ENCODE data around the gene SLC12A4.

Gene SLC12A4

GRCh38 chr16:67928147-67928546 lies 40.3 kb downstream of the SLC12A4 start:
- H3K4me1 ChIP-seq (ENCODE audit: control insufficient read depth, insufficient read depth, low read length): peaks cover 10% of the 10 kb centered on the region
- no peak for DNase-seq (ENCODE audit: low read depth)
- no peak overlapping the region for H3K9ac ChIP-seq (ENCODE audit: low read length)
- no peak overlapping the region for H3K4me3 ChIP-seq (ENCODE audit: low read length)
- H3K27me3 ChIP-seq (replicated peaks; ENCODE audit: control insufficient read depth, insufficient read depth, low read length): no peaks in the 10 kb centered on the region
- peaks cover 35% of the 10 kb centered on the region for H3K36me3 ChIP-seq (ENCODE audit: control insufficient read depth, insufficient read depth, low read length, severe bottlenecking)
- no peaks in the 10 kb centered on the region for H3K9me3 ChIP-seq (ENCODE audit: control insufficient read depth, low read length)

DNA sequence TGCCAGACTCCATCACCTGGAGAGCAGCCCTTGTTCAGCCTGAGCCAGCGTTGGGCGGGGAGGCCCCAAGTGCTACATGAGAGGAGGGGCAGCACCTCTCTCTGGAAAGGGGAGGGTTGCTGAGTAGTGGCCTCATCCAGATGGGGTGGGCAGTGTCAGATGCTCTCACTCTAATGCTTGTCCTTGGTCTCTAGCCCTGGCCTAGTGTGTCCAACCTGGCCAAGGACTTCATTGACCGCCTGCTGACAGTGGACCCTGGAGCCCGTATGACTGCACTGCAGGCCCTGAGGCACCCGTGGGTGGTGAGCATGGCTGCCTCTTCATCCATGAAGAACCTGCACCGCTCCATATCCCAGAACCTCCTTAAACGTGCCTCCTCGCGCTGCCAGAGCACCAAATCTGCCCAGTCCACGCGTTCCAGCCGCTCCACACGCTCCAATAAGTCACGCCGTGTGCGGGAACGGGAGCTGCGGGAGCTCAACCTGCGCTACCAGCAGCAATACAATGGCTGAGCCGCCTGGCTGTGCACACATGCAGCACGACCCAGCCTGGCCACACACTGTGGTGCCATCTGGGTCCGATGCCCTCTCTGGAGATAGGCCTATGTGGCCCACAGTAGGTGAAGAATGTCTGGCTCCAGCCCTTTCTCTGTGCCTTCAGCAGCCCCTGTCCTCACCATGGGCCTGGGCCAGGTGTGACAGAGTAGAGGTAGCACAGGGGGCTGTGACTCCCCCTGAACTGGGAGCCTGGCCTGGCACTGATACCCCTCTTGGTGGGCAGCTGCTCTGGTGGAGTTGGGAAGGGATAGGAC lies 41.1 kb downstream of the SLC12A4 start:
- Histone ChIP-seq H3K4me3 (ENCODE audit: low read length) (no peak overlapping the region), H3K9ac (ENCODE audit: low read length) (no peak overlapping the region), H3K27me3 (replicated peaks; ENCODE audit: control insufficient read depth, insufficient read depth, low read length) (no peaks in the 10 kb centered on the region), H3K4me1 (ENCODE audit: control insufficient read depth, insufficient read depth, low read length) (peaks cover 10% of the 10 kb centered on the region), H3K9me3 (ENCODE audit: control insufficient read depth, low read length) (no peaks in the 10 kb centered on the region), H3K36me3 (ENCODE audit: control insufficient read depth, insufficient read depth, low read length, severe bottlenecking) (peaks cover 35% of the 10 kb centered on the region)
- no peak for DNase-seq (ENCODE audit: low read depth)

DNA sequence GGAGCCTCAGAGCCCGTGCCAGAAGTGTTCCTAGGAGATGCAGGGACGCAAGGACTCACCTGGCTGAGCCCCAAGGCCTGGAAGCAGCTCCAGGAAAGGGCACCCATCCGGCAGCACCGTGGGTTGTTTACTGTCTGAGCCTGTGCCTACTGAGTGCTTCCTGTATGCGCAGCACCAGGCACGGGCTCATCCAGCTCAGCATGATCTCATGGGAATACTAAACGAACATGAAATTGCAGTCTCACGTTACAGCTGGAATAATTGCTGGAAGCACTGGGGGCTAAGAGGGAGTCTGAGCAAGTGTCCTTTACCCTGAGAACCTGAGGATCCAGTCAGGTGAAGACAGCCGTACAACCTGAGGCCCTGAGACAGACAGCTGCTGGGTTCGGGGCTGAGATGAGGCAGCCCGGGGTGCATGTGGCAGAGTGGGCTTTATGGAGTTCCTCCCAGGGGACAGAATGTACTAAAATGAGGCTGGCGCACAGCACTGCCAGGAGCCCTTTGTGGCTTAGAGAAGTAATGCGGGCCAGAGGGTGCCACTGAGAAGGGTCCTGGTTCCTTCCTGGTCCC lies 42.2 kb downstream of the SLC12A4 start:
- peak; percentile 40 for DNase-seq (ENCODE audit: low read depth)
- no peaks in the 10 kb centered on the region for H3K27me3 ChIP-seq (replicated peaks; ENCODE audit: control insufficient read depth, insufficient read depth, low read length)
- peaks cover 35% of the 10 kb centered on the region for H3K36me3 ChIP-seq (ENCODE audit: control insufficient read depth, insufficient read depth, low read length, severe bottlenecking)
- no peaks in the 10 kb centered on the region for H3K9me3 ChIP-seq (ENCODE audit: control insufficient read depth, low read length)
- peaks cover 10% of the 10 kb centered on the region for H3K4me1 ChIP-seq (ENCODE audit: control insufficient read depth, insufficient read depth, low read length)
- peak overlapping the region; percentile 28 for H3K9ac ChIP-seq (ENCODE audit: low read length)
- H3K4me3 ChIP-seq (ENCODE audit: low read length): no peak overlapping the region

DNA sequence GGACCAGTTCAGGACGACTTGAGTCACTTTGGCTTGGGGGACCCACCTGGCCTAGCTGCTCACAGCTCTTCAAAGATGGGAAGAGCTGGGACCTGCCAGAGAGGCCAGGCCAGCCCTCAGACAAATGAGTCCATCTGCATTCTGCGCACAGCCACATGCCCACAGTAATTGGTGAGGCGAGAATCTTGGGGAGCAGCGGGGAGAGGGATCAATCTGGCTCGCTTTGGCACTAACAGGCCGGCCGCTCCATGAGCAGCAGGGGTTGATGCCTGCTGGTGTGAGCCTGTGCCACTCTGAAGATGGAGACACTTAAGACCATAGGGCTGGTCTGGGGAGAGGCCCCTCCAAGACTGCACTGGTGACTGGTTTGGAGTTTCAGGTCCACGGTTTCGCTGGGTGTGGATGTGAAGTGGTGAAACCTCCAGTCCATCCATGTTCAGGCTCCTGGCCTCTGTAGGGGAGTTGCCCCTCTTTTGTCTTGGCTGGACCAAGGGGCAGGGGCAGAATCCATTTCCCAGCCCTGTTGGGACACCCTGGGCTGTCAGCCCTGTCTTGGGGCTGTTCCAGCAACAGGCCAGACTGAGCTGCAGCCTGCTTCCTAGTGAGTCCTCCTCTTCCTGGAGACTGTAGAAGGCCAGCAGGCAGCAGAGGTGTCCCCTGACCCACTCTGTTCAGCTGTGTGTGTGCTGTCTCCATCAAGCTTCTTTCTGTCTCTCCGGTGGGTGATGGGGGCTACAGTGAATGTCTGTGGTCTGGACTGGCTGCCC lies 44.1 kb downstream of the SLC12A4 start:
- DNase-seq (ENCODE audit: low read depth): no peak
- H3K36me3 ChIP-seq (ENCODE audit: control insufficient read depth, insufficient read depth, low read length, severe bottlenecking): peaks cover 24% of the 10 kb centered on the region
- H3K4me3 ChIP-seq (ENCODE audit: low read length): no peak overlapping the region
- H3K27me3 ChIP-seq (replicated peaks; ENCODE audit: control insufficient read depth, insufficient read depth, low read length): no peaks in the 10 kb centered on the region
- no peak overlapping the region for H3K9ac ChIP-seq (ENCODE audit: low read length)
- peaks cover 10% of the 10 kb centered on the region for H3K4me1 ChIP-seq (ENCODE audit: control insufficient read depth, insufficient read depth, low read length)
- H3K9me3 ChIP-seq (ENCODE audit: control insufficient read depth, low read length): no peaks in the 10 kb centered on the region

DNA sequence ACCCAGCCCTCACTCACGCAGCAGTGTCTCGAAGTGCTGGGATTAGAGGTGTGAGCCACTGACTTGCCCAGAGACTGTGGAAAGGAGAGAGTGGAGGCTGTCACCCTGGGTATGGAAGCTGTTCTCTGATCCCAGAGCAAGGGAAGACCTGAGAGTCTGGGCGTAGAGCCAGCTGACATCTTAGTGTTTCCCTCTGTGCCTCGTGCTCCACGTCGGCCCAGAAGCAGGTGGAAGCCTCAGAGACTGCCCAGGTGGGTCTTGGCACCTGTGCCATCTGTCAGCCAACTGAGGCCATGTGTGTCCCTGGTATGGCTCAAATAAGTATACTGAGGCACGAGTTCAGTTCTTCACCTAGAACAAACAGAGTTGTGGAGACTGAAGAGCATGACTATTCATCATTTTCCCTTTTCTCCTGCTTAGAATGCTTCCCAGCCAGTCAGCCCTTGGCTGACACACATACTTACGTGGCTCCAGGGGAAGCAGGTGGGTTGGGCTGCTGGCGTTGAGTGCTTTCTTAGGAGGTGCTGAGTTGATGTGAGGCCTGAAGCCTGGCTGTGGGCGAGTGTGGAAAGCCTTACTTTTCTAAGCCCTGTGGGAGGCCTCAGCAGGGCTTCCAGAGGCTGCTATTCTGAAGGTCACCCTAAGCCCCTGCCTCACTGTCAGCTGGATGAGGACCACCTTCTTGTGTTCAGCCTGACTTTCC lies 44.9 kb downstream of the SLC12A4 start:
- DNase-seq (ENCODE audit: low read depth): no peak
- no peak overlapping the region for H3K4me3 ChIP-seq (ENCODE audit: low read length)
- no peaks in the 10 kb centered on the region for H3K9me3 ChIP-seq (ENCODE audit: control insufficient read depth, low read length)
- peaks cover 16% of the 10 kb centered on the region for H3K36me3 ChIP-seq (ENCODE audit: control insufficient read depth, insufficient read depth, low read length, severe bottlenecking)
- H3K27me3 ChIP-seq (replicated peaks; ENCODE audit: control insufficient read depth, insufficient read depth, low read length): no peaks in the 10 kb centered on the region
- no peak overlapping the region for H3K9ac ChIP-seq (ENCODE audit: low read length)
- H3K4me1 ChIP-seq (ENCODE audit: control insufficient read depth, insufficient read depth, low read length): peaks cover 10% of the 10 kb centered on the region

DNA sequence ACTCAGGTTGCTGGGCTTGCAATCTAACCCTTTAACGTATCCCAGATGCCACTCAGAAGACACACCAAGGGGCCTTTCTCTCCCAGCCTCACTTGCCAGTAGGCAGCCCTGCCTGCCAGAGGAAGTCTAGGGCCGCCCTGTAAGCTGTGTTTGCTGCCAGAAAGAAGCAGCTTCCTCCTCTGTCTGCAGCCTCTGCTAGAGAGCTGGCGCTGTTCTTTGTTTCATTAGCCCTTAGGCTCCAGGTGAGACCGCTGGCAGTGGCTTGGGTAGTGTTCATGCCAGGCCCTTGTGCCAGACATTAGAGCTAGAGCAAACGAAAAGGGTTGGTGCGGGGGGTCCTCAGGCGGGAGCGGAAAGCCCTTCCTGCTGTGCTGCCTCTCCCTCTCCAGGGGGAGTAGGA lies 45.7 kb downstream of the SLC12A4 start:
- peaks cover 8% of the 10 kb centered on the region for H3K36me3 ChIP-seq (ENCODE audit: control insufficient read depth, insufficient read depth, low read length, severe bottlenecking)
- no peak overlapping the region for H3K9ac ChIP-seq (ENCODE audit: low read length)
- H3K9me3 ChIP-seq (ENCODE audit: control insufficient read depth, low read length): no peaks in the 10 kb centered on the region
- no peak for DNase-seq (ENCODE audit: low read depth)
- peaks cover 16% of the 10 kb centered on the region for H3K4me1 ChIP-seq (ENCODE audit: control insufficient read depth, insufficient read depth, low read length)
- H3K27me3 ChIP-seq (replicated peaks; ENCODE audit: control insufficient read depth, insufficient read depth, low read length): no peaks in the 10 kb centered on the region
- no peak overlapping the region for H3K4me3 ChIP-seq (ENCODE audit: low read length)

DNA sequence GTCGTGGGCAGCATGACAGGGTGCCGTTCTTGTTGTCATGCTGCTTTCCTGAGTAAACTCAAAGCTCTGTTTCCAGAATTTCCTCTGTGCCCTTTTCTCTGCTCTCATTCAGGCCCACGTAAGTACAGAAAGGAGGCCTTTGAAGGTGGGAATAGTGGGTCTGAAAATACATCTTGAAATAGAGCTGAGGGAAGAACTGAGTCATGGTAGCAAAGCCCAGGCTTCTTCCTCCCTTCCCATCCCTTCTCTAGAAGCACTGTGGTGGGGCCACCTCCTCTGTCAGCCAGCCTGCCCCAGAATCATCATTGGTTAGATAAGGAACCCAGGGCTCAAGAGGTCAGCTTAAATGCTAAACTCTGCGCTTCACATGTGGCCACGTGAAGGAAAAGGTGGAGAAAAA lies 46.2 kb downstream of the SLC12A4 start:
- Histone ChIP-seq H3K9me3 (ENCODE audit: control insufficient read depth, low read length) (no peaks in the 10 kb centered on the region), H3K4me3 (ENCODE audit: low read length) (no peak overlapping the region), H3K9ac (ENCODE audit: low read length) (no peak overlapping the region), H3K36me3 (ENCODE audit: control insufficient read depth, insufficient read depth, low read length, severe bottlenecking) (peaks cover 3% of the 10 kb centered on the region), H3K4me1 (ENCODE audit: control insufficient read depth, insufficient read depth, low read length) (peaks cover 21% of the 10 kb centered on the region), H3K27me3 (replicated peaks; ENCODE audit: control insufficient read depth, insufficient read depth, low read length) (no peaks in the 10 kb centered on the region)
- DNase-seq (ENCODE audit: low read depth): no peak

DNA sequence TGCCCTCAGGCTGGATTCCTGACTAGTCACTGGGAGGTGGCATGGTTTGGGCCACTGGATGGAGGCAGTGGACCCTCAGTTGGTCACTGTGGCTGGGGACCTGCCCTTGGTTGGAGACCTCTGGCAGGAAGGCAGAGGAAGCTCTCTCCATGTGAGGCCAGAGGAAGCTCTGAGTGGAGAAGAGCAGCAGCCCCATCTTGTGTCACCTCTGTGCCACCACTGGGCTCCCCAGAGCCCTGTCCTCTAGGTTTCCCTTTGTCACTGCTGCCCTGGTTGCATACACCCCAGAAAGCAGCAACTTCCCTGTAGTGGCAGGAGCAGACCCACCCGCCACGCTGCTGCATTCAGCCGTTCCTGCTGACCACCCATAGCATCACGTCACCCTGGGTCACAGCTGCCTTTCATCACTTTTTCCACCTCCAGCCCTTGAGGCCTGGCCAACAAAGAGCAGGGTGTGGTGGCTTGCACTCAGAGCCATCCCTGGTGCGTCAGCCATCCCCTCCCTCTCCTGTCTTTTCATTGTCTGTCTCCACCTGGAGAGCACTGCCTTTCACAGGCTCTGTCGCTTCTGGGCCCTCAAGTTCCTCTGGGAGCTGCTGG lies 48.7 kb downstream of the SLC12A4 start:
- no peak overlapping the region for H3K4me3 ChIP-seq (ENCODE audit: low read length)
- H3K4me1 ChIP-seq (ENCODE audit: control insufficient read depth, insufficient read depth, low read length): peaks cover 19% of the 10 kb centered on the region
- H3K9ac ChIP-seq (ENCODE audit: low read length): no peak overlapping the region
- no peaks in the 10 kb centered on the region for H3K9me3 ChIP-seq (ENCODE audit: control insufficient read depth, low read length)
- DNase-seq (ENCODE audit: low read depth): no peak
- no peaks in the 10 kb centered on the region for H3K27me3 ChIP-seq (replicated peaks; ENCODE audit: control insufficient read depth, insufficient read depth, low read length)
- no peaks in the 10 kb centered on the region for H3K36me3 ChIP-seq (ENCODE audit: control insufficient read depth, insufficient read depth, low read length, severe bottlenecking)

GRCh38 chr16:67917852-67918236 lies 50.6 kb downstream of the SLC12A4 start:
- no peak overlapping the region for H3K9ac ChIP-seq (ENCODE audit: low read length)
- no peaks in the 10 kb centered on the region for H3K9me3 ChIP-seq (ENCODE audit: control insufficient read depth, low read length)
- no peaks in the 10 kb centered on the region for H3K27me3 ChIP-seq (replicated peaks; ENCODE audit: control insufficient read depth, insufficient read depth, low read length)
- H3K4me3 ChIP-seq (ENCODE audit: low read length): no peak overlapping the region
- DNase-seq (ENCODE audit: low read depth): peak; percentile 74
- H3K36me3 ChIP-seq (ENCODE audit: control insufficient read depth, insufficient read depth, low read length, severe bottlenecking): no peaks in the 10 kb centered on the region
- peaks cover 19% of the 10 kb centered on the region for H3K4me1 ChIP-seq (ENCODE audit: control insufficient read depth, insufficient read depth, low read length)

GRCh38 chr16:67917140-67917851 lies 51.1 kb downstream of the SLC12A4 start:
- H3K27me3 ChIP-seq (replicated peaks; ENCODE audit: control insufficient read depth, insufficient read depth, low read length): no peaks in the 10 kb centered on the region
- H3K9me3 ChIP-seq (ENCODE audit: control insufficient read depth, low read length): no peaks in the 10 kb centered on the region
- H3K4me1 ChIP-seq (ENCODE audit: control insufficient read depth, insufficient read depth, low read length): peaks cover 19% of the 10 kb centered on the region
- DNase-seq (ENCODE audit: low read depth): peak; percentile 65
- no peak overlapping the region for H3K9ac ChIP-seq (ENCODE audit: low read length)
- peaks cover under 1% of the 10 kb centered on the region for H3K36me3 ChIP-seq (ENCODE audit: control insufficient read depth, insufficient read depth, low read length, severe bottlenecking)
- H3K4me3 ChIP-seq (ENCODE audit: low read length): no peak overlapping the region
